H7 (cell line): ENCODE measurements around the gene RALBP1. TPM values are rescaled to one million over a fixed set of nuclear protein-coding genes. Genes with fewer than 3 reads are reported as not detected.
"Not testable (repeated sequence)": the region's sequence is repeated elsewhere in the genome, so short reads cannot be mapped to it uniquely, and the experiment has no call there.

ENCODE experiments used
- DNase-seq: peaks from one replicate; pipeline ENCODE4 v3.0.0; 2012
- H3K27me3 ChIP-seq: 2 replicates; pipeline ENCODE4 v1.6.0; 2011; ENCODE audit warnings: mild to moderate bottlenecking, low read length; ENCODE audit not compliant: control insufficient read depth, insufficient read depth
- H3K36me3 ChIP-seq: replicated peaks from 2 replicates; pipeline ENCODE4 v1.5.1; 2011; ENCODE audit warnings: low read length; ENCODE audit not compliant: control insufficient read depth, insufficient read depth
- H3K4me3 ChIP-seq: 2 replicates; pipeline ENCODE4 v1.5.1; 2011; ENCODE audit warnings: low read depth, mild to moderate bottlenecking, control low read depth, low read length, moderate library complexity; ENCODE audit not compliant: insufficient read depth
- total RNA-seq: library from RNA; depleted of rRNA; stranded (reverse); fragments of >200 nt; shearing (Covaris generic); gene quantifications from 2 replicates; pipeline ENCODE4 v1.2.3, GENCODE V29; 2014

The RALBP1 gene
- total RNA-seq, 1 experiment from 2014 or later, result 59.1 TPM

DNA sequence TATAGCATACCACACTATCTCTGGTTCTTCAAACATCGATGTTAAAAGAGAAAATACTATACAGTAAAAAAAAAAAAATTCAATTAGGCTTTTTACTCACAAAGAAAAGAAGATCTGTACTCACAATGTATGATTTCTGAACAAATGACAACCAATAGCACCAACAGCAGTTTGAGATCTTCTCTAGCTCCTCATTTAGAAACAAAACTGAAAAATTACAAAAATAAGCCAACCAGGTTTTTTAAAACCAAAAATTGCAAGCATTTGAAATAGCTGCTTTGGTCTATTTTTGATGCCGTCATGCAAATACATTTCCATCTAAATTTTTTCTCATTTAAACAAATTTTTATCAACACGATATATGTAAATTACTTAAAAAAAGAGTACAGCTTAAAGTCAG lies 34.3 kb upstream of the RALBP1 start:
- H3K36me3 ChIP-seq, result no peaks in the 10 kb centered on the region
- H3K4me3 ChIP-seq, result no peak overlapping the region
- DNase-seq, result no peak
- H3K27me3 ChIP-seq, result no peaks in the 10 kb centered on the region

GRCh38 chr18:9444549-9444948 lies 30.8 kb upstream of the RALBP1 start:
- Histone ChIP-seq H3K36me3 (no peaks in the 10 kb centered on the region), H3K27me3 (no peaks in the 10 kb centered on the region), H3K4me3 (no peak overlapping the region)
- DNase-seq, result no peak

DNA sequence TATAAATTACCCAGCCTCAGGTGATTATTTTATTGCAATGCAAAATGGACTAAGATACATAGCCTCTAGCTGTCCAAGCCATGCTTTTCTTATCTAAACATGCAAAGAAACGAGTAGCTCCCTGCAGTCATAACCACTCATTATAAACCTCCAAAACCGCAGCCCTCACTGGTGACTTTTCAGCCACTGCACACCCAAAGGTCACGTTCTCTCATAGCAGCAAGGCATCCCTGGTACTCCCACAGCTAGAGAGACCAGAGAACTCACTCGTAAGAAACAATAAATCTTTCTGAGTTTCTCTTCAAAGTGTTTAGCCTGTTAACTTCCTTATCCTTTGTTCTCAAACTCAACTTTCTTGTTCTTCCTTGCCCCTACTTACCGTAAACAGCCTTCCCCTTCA lies 28.5 kb upstream of the RALBP1 start:
- Histone ChIP-seq H3K4me3 (no peak overlapping the region), H3K36me3 (no peaks in the 10 kb centered on the region), H3K27me3 (no peaks in the 10 kb centered on the region)
- DNase-seq, result no peak

GRCh38 chr18:9447334-9447733 lies 28.0 kb upstream of the RALBP1 start:
- Histone ChIP-seq H3K27me3 (no peaks in the 10 kb centered on the region), H3K36me3 (no peaks in the 10 kb centered on the region), H3K4me3 (no peak overlapping the region)
- no peak for DNase-seq

GRCh38 chr18:9449600-9450414 lies 25.5 kb upstream of the RALBP1 start:
- no peak overlapping the region for H3K4me3 ChIP-seq
- no peak for DNase-seq
- H3K27me3 ChIP-seq, result no peaks in the 10 kb centered on the region
- no peaks in the 10 kb centered on the region for H3K36me3 ChIP-seq

DNA sequence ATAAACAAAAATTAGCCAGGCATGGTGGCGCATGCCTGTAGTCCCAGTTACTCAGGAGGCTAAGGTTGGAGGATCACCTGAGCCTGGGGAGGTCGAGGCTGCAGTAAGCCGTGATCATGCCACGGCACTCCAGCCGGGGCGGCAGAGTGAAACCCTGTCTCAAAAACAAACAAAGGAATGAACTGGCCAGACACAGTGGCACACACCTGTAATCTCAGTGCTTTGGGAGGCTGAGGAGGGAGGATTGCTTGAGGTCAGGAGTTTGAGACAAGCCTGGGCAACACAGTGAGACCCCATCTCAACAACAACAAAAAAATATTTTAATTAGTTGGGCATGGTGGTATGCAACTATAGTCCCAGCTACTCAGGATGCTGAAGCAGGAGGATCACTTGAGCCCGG lies 24.4 kb upstream of the RALBP1 start:
- H3K27me3 ChIP-seq, DNase-seq, H3K4me3 ChIP-seq, H3K36me3 ChIP-seq: not testable (repeated sequence)

- Histone ChIP-seq H3K36me3 (no peaks in the 10 kb centered on the region), H3K27me3 (no peaks in the 10 kb centered on the region), H3K4me3 (no peak overlapping the region)
- no peak for DNase-seq
Observed at GRCh38 chr18:9453283-9453682, 22.0 kb upstream of the RALBP1 start.

- DNase-seq, result no peak
- H3K4me3 ChIP-seq, result no peak overlapping the region
- no peaks in the 10 kb centered on the region for H3K27me3 ChIP-seq
- H3K36me3 ChIP-seq, result no peaks in the 10 kb centered on the region
Observed at GRCh38 chr18:9454061-9454703, 21.1 kb upstream of the RALBP1 start.

DNA sequence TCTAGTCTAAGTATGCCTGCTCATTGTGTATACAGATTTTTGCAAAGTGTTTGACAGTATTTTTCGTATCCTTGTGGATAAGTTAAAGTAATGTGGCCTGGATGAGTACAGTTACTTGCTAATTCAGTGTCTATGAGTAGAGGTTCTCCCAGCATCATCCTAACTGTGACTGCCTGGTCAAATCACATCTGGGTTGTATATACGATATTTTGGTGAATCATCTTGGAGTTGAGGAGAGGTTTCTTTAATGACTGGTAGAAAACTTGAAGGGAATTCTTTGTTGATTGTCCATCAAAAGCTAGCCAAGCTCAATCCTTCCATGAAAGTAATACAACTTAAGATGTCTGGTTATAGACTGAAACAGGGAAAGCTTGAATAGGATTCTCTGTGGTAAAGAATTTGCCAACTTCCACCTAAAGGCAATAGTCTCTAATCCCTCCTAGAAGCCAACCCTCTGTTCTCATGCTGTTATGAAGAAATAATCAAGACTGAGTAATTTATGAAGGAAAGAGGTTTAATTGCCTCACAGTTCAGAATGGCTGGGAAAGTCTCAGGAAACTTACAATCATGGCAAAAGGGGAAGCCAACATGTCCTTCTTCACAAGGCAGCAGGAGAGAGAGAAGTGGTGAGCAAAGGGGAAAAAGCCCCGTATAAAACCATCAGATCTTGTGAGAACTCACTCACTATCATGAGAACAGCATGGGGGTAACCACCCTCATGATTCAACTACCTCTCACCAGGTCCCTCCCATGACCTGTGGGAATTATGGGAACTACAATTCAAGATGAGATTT lies 19.4 kb upstream of the RALBP1 start:
- Histone ChIP-seq H3K4me3 (no peak overlapping the region), H3K36me3 (no peaks in the 10 kb centered on the region), H3K27me3 (no peaks in the 10 kb centered on the region)
- no peak for DNase-seq

DNA sequence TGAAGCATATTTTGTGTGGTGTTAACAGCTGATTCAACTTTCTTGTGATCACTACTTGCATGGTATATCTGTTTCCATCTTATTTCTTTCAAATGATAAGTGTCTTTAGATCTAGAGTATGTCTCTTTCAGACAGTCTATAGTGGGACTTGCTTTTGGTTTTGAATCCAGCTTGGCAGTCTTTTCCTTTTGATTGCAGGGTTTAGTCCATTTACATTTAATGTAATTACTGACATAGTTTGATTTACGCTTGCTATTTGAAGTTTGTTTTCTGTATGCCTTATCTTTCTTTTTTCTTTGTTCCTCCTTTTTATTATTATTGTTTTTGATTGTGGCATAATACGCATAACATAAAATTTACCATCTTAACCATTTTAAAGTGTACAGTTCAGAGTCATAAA lies 9.2 kb upstream of the RALBP1 start:
- H3K27me3 ChIP-seq, result no peaks in the 10 kb centered on the region
- H3K4me3 ChIP-seq, result no peak overlapping the region
- H3K36me3 ChIP-seq, result no peaks in the 10 kb centered on the region
- DNase-seq, result no peak

DNA sequence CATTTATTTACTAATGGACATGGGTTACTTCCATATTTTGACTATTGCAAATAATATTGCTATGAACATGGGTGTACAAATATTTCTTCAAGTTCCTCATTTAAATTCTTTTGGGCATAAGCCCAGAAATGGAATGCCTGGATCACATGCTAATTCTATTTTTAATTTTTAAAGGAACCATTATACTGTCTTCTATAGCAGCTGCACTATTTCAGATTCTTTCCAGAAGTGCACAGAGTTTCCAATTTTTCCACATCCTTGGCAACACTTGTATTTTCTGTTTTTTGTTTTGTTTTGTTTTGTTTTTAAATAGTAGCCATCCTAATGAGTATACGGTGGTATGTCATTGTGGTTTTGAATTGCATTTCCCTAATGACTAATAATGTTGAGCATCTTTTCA lies 8.5 kb upstream of the RALBP1 start:
- DNase-seq, result no peak
- Histone ChIP-seq H3K36me3 (no peaks in the 10 kb centered on the region), H3K27me3 (no peaks in the 10 kb centered on the region), H3K4me3 (no peak overlapping the region)

DNA sequence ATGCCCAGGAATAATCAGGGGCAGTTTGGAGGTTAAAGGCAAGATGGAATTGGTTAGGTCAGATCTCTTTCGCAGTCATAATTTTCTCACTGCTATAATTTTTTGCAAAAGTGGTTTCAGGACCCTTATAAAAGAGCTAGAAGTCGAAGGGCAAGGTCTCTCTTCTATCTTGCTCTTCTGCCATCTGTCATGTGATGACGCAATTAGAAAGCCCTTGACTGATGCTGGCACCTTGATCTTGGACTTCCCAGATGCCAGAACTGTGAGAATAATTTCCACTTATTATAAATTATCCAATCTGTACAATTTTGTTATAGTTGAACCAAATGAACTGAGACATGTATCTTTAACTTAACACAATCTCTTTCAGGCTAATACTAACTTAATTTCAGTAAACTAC lies 6.3 kb upstream of the RALBP1 start:
- H3K36me3 ChIP-seq, result no peaks in the 10 kb centered on the region
- no peaks in the 10 kb centered on the region for H3K27me3 ChIP-seq
- no peak overlapping the region for H3K4me3 ChIP-seq
- DNase-seq, result no peak

DNA sequence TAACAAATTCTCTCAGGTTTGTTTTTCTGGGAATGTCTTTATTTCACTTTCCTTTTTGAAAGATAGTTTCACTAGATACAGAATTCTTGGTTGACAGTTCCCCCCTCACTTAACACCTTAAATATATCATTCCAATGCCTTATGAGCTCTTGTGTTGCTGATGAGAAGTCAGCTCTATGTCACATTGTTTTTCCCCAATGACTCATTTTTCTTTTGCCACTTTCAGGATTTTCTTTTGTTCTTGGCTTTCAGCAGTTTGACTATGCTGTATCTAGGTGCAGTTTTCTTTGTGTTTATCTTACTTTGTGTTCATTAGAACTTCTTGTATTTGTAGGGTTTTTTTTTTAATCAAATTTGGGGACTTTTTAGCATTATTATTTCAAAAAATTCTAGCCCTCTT lies 5.6 kb upstream of the RALBP1 start:
- no peaks in the 10 kb centered on the region; the same call in 1 of the 2 replicates for H3K27me3 ChIP-seq
- no peak for DNase-seq
- no peaks in the 10 kb centered on the region for H3K36me3 ChIP-seq
- H3K4me3 ChIP-seq, result no peak overlapping the region

DNA sequence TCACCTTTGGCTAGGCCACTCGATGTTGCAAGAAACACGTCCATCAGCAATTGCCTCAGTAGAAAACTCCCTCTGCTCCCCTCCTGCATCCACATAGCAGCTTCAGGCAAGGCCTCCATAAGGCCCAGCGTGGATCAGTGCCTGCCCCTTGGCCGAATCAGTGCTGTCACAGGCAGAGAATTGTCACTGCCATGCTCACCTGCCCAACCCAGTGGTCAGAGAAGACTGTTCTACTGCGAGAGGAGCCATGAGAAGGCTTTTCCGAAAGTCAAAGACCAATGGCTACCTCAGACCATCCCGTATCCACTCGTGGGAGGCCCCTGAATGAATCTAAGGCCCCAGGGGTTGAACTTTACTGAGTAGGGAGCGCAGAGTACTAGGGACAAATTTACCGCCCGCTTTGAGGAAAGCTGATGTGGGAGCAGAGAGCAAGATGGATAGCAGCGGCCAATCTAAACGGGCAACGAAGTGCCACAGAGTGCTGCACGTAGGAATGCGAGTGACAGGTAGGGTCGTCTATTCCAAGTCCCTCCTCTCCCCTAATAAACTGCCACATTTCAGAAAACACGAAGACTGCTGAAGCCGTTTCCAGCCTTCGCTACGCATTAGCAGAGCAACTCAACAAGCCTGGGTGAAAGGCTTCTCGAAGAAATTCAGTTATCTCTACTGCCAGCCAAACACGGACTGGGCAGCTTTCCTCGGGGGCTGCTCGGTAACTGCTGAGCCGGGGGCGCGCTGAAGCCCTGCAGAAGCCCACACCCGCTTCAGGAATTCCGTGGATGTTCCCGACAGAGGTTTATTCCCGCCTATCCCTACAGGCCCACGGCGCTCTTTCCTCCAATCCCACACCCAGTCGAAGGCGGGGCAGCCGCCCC lies 968 bp upstream of the RALBP1 start:
- Histone ChIP-seq H3K4me3 (peak overlapping the region; percentile 93), H3K36me3 (no peaks in the 10 kb centered on the region), H3K27me3 (no peaks in the 10 kb centered on the region; the same call in 1 of the 2 replicates)
- no peak for DNase-seq
